ENCODE measurements around the gene C16orf96. TPM values are rescaled to one million over a fixed set of nuclear protein-coding genes. Genes with fewer than 3 reads are reported as not detected.

Gene C16orf96
- total and polyA plus RNA-seq, 7 donors, result 0.04 to 0.32 (median 0.06) TPM; not detected in 3

- 83 to 87% (median 85%) methylated on average over 38 of the region's 38 CpGs for WGBS, 3 donors
- intact Hi-C loops (cut with DNase I), result no loop called here
- Histone ChIP-seq H3K27ac (no peak overlapping the region), H3K36me3 (ENCODE audit: insufficient read depth in 1 of 2, low read depth in 1 of 2) (no peaks in the 10 kb centered on the region), H3K9me3 (no peaks in the 10 kb centered on the region), H3K4me1 (no peaks in the 10 kb centered on the region), H3K27me3 (ENCODE audit: insufficient read depth in 3 of 3, low read length in 2 of 3) (peaks cover 0 to 17% (median 5%) of the 10 kb centered on the region in 3 donors), H3K4me3 (no peak overlapping the region)
- DNase-seq (no peak), ATAC-seq (no peak)
- no peak for TF ChIP-seq CTCF (IDR thresholded peaks at IDR 0.05)
These were observed 38.6 kb downstream of the C16orf96 start for GRCh38 chr16:4594433-4595410.

GRCh38 chr16:4597174-4597573, 41.0 kb downstream of the C16orf96 start:
- Histone ChIP-seq H3K4me1 (peaks cover 5% of the 10 kb centered on the region), H3K36me3 (ENCODE audit: insufficient read depth in 1 of 2, low read depth in 1 of 2) (no peaks in the 10 kb centered on the region), H3K27ac (no peak overlapping the region), H3K9me3 (no peaks in the 10 kb centered on the region), H3K27me3 (ENCODE audit: insufficient read depth in 3 of 3, low read length in 2 of 3) (peaks cover 0 to 29% (median 5%) of the 10 kb centered on the region in 3 donors), H3K4me3 (no peak overlapping the region)
- 33 to 37% (median 34%) methylated on average over 9 of the region's 9 CpGs for WGBS, 3 donors
- TF ChIP-seq CTCF (IDR thresholded peaks at IDR 0.05), result no peak
- DNase-seq (no peak), ATAC-seq (no peak)
- intact Hi-C loops (cut with DNase I), result no loop called here

- Histone ChIP-seq H3K9me3 (no peaks in the 10 kb centered on the region), H3K4me3 (no peak overlapping the region), H3K36me3 (ENCODE audit: insufficient read depth in 1 of 2, low read depth in 1 of 2) (no peaks in the 10 kb centered on the region), H3K27ac (no peak overlapping the region), H3K27me3 (ENCODE audit: insufficient read depth in 3 of 3, low read length in 2 of 3) (peaks cover 0 to 34% (median 8%) of the 10 kb centered on the region in 3 donors), H3K4me1 (peaks cover 5% of the 10 kb centered on the region)
- DNase-seq (no peak), ATAC-seq (no peak)
- WGBS, 3 donors, result 78 to 83% (median 79%) methylated on average over 10 of the region's 10 CpGs
- intact Hi-C loops (cut with DNase I), result no loop called here
- no peak for TF ChIP-seq CTCF (IDR thresholded peaks at IDR 0.05)
These were observed 42.9 kb downstream of the C16orf96 start for GRCh38 chr16:4599037-4599436.

DNA sequence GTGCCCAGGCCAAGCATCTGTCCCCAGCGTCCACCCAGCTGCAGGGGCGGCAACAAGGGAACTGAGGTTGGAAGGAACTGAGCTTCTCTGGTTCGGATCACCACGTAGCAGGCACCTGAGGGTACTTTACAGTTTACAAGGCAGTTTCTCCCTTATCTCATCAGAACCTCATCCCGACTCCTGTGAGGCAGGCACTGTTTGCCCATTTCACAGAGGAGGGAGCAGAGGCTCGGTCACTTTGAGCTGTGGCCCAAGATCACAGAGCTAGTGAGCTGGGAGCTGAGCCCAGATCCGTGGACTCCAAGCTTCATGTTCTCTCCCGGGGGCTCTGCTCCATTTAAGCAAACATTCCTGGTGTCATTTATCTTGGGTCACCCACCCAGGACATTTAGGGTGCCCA, 43.4 kb downstream of the C16orf96 start:
- 66 to 76% (median 67%) methylated on average over 8 of the region's 8 CpGs for WGBS, 3 donors
- Histone ChIP-seq H3K9me3 (no peaks in the 10 kb centered on the region), H3K4me1 (peaks cover 5% of the 10 kb centered on the region), H3K36me3 (ENCODE audit: insufficient read depth in 1 of 2, low read depth in 1 of 2) (no peaks in the 10 kb centered on the region), H3K27ac (no peak overlapping the region), H3K27me3 (ENCODE audit: insufficient read depth in 3 of 3, low read length in 2 of 3) (peaks cover 0 to 34% (median 8%) of the 10 kb centered on the region in 3 donors), H3K4me3 (no peak overlapping the region)
- ATAC-seq (no peak), DNase-seq (no peak)
- TF ChIP-seq CTCF (IDR thresholded peaks at IDR 0.05), result no peak
- intact Hi-C loops (cut with DNase I), result no loop called here

All from psoas muscle (tissue), 8 donors.